ENCODE results near the gene EDA. TPM values are rescaled to one million over a fixed set of nuclear protein-coding genes. Genes with fewer than 3 reads are reported as not detected.
A peak's percentile ranks its signal among the peaks of the same experiment; 100 is the strongest.

EDA gene
- total RNA-seq, 1 experiment from 2014 or later, result 5.2 TPM

DNA sequence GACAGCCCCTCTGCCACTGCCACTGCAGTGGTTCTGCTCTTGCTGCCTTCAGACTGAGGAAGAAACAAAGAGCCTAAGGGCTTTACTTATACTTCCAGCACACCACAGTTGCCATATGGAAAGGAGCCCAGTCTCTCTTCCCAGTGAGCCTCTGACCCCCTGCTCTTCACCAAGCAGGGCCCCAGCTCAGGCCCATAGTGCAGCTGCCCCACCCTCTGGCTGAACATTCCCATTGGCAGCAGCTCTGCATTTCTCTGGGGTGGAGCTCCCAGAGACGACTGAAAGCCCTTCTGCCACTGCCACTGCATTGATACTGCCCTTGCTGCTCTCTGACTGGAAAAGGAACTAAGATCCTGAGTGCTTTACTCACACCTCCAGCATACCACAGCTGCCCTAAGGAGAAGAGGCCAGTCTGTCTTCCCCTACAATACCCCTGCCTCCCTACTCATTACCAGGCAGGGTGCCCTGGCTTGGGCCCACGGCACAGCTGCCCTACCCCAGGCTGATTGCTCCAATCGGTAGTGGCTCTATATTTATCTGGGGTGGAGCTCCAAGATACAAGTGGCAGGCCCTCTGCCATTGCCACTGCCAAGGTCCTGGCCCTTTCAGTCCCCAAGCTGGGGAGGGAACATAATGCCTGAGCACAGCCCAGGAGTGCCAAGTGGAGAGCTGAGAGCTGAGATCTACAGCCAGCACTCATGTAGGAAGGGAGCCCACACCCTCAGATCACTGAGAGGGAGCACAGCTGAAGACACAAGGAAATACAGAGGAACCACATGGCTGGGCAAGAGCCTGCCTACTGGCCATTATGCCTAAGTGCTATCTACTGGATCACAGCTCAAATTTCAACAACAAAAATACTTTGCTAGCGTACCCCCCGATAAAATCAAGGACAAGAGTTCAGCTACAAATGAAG is 397.8 kb downstream of the EDA start:
- no peak overlapping the region for H3K4me2 ChIP-seq (ENCODE audit: low read length)
- H3K27ac ChIP-seq (ENCODE audit: low read depth, low read length), result no peak overlapping the region
- TF ChIP-seq, protein P1, sequence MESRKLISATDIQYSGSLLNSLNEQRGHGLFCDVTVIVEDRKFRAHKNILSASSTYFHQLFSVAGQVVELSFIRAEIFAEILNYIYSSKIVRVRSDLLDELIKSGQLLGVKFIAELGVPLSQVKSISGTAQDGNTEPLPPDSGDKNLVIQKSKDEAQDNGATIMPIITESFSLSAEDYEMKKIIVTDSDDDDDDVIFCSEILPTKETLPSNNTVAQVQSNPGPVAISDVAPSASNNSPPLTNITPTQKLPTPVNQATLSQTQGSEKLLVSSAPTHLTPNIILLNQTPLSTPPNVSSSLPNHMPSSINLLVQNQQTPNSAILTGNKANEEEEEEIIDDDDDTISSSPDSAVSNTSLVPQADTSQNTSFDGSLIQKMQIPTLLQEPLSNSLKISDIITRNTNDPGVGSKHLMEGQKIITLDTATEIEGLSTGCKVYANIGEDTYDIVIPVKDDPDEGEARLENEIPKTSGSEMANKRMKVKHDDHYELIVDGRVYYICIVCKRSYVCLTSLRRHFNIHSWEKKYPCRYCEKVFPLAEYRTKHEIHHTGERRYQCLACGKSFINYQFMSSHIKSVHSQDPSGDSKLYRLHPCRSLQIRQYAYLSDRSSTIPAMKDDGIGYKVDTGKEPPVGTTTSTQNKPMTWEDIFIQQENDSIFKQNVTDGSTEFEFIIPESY (IDR thresholded peaks at IDR 0.05; ENCODE audit: extremely low read depth, insufficient replicate concordance, low read length), result no peak
- 0 out of 2 replicates have a peak, but pooled peaks have one; percentile 4 for TF ChIP-seq RAD21 (IDR thresholded peaks at IDR 0.05; ENCODE audit: low read depth)
- RAD21 ChIA-PET (ENCODE audit: low non-redundant PET in 1 of 2, low total read pairs in 2 of 2, uncharacterized antibody in 2 of 2, unreplicated experiment in 2 of 2), result no interaction called here
- no peak for ATAC-seq
- CTCF ChIA-PET, result no interaction called here
- no peaks in the 10 kb centered on the region for H4K20me1 ChIP-seq (ENCODE audit: insufficient read depth)
- no peaks in the 10 kb centered on the region for H3K79me2 ChIP-seq (ENCODE audit: insufficient read depth, low read length)
- no TSS peak for BruUV-seq (replicated peaks)
- no peaks in the 10 kb centered on the region for H3K9me2 ChIP-seq (ENCODE audit: insufficient read depth)
- POLR2A ChIA-PET, result no interaction called here
- no peaks in the 10 kb centered on the region for H3K27me3 ChIP-seq (ENCODE audit: insufficient read depth, low read length)
- no peak overlapping the region for H3K4me3 ChIP-seq (replicated peaks in 1 of 2; ENCODE audit: low read depth in 1 of 2, low read length in 2 of 2)
- intact Hi-C loops (cut with micrococcal nuclease), result no loop called here
- H3K9ac ChIP-seq (ENCODE audit: low read length), result no peak overlapping the region
- no peaks in the 10 kb centered on the region for H3K9me3 ChIP-seq (ENCODE audit: control insufficient read depth in 1 of 2, insufficient read depth in 1 of 2, low read depth in 1 of 2, low read length in 2 of 2)
- no peak overlapping the region for H2AFZ ChIP-seq (ENCODE audit: low read depth, low read length, poor library complexity, severe bottlenecking)
- no peak for DNase-seq (ENCODE audit: low read depth, low spot score)
- no peaks in the 10 kb centered on the region for H3K4me1 ChIP-seq (ENCODE audit: control insufficient read depth in 1 of 2, insufficient read depth in 2 of 2, low read length in 2 of 2)
- no peaks in the 10 kb centered on the region for H3K36me3 ChIP-seq (ENCODE audit: control insufficient read depth in 1 of 2, insufficient read depth in 2 of 2, low read length in 2 of 2)

DNA sequence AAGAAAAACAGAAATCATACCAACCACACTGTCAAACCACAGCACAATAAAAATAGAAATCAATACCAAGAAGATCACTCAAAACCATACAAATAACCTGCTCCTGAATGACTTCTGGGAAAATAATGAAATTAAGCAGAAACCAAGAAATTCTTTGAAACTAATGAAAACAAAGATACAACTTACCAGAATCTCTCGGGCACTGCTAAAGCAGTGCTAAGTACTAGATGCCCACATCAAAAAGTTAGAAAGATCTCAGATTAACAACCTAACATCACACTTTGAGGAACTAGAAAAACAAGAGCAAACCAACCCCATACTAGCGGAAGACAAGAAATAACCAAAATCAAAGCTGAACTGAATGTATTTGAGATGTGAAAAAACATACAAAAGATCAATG is 400.6 kb downstream of the EDA start:
- ChIA-PET CTCF (no interaction called here), RAD21 (ENCODE audit: low non-redundant PET in 1 of 2, low total read pairs in 2 of 2, uncharacterized antibody in 2 of 2, unreplicated experiment in 2 of 2) (no interaction called here), POLR2A (no interaction called here)
- no peaks in the 10 kb centered on the region for H3K9me3 ChIP-seq (ENCODE audit: control insufficient read depth in 1 of 2, insufficient read depth in 1 of 2, low read depth in 1 of 2, low read length in 2 of 2)
- H3K36me3 ChIP-seq (ENCODE audit: control insufficient read depth in 1 of 2, insufficient read depth in 2 of 2, low read length in 2 of 2), result no peaks in the 10 kb centered on the region
- no peak overlapping the region for H3K4me3 ChIP-seq (replicated peaks in 1 of 2; ENCODE audit: low read depth in 1 of 2, low read length in 2 of 2)
- H3K4me1 ChIP-seq (ENCODE audit: control insufficient read depth in 1 of 2, insufficient read depth in 2 of 2, low read length in 2 of 2), result no peaks in the 10 kb centered on the region
- no TSS peak for BruUV-seq (replicated peaks)
- no peaks in the 10 kb centered on the region for H3K9me2 ChIP-seq (ENCODE audit: insufficient read depth)
- intact Hi-C loops (cut with micrococcal nuclease), result no loop called here
- no peaks in the 10 kb centered on the region for H4K20me1 ChIP-seq (ENCODE audit: insufficient read depth)
- no peak for DNase-seq (ENCODE audit: low read depth, low spot score)
- H3K27ac ChIP-seq (ENCODE audit: low read depth, low read length), result no peak overlapping the region
- ATAC-seq, result no peak
- H3K4me2 ChIP-seq (ENCODE audit: low read length), result no peak overlapping the region
- H3K27me3 ChIP-seq (ENCODE audit: insufficient read depth, low read length), result no peaks in the 10 kb centered on the region
- no peak overlapping the region for H2AFZ ChIP-seq (ENCODE audit: low read depth, low read length, poor library complexity, severe bottlenecking)
- H3K79me2 ChIP-seq (ENCODE audit: insufficient read depth, low read length), result no peaks in the 10 kb centered on the region
- no peak overlapping the region for H3K9ac ChIP-seq (ENCODE audit: low read length)
- TF ChIP-seq, protein P2, sequence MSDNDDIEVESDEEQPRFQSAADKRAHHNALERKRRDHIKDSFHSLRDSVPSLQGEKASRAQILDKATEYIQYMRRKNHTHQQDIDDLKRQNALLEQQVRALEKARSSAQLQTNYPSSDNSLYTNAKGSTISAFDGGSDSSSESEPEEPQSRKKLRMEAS (IDR thresholded peaks at IDR 0.05), result no peak
- TF ChIP-seq, protein P3, sequence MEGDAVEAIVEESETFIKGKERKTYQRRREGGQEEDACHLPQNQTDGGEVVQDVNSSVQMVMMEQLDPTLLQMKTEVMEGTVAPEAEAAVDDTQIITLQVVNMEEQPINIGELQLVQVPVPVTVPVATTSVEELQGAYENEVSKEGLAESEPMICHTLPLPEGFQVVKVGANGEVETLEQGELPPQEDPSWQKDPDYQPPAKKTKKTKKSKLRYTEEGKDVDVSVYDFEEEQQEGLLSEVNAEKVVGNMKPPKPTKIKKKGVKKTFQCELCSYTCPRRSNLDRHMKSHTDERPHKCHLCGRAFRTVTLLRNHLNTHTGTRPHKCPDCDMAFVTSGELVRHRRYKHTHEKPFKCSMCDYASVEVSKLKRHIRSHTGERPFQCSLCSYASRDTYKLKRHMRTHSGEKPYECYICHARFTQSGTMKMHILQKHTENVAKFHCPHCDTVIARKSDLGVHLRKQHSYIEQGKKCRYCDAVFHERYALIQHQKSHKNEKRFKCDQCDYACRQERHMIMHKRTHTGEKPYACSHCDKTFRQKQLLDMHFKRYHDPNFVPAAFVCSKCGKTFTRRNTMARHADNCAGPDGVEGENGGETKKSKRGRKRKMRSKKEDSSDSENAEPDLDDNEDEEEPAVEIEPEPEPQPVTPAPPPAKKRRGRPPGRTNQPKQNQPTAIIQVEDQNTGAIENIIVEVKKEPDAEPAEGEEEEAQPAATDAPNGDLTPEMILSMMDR (IDR thresholded peaks at IDR 0.05 in 2 of 3, conservative IDR thresholded peaks at IDR 0.05 in 1 of 3; ENCODE audit: borderline replicate concordance in 1 of 3, insufficient read depth in 1 of 3, low read depth in 2 of 3, low read length in 2 of 3), result no peak
- TF ChIP-seq CBX3 (IDR thresholded peaks at IDR 0.05; ENCODE audit: low read depth) (no peak), JUND (IDR thresholded peaks at IDR 0.05) (no peak), EGR1 (IDR thresholded peaks at IDR 0.05; ENCODE audit: low read depth) (no peak), FOSL1 (IDR thresholded peaks at IDR 0.05; ENCODE audit: low read depth) (no peak), SIN3A (IDR thresholded peaks at IDR 0.05; ENCODE audit: low read depth) (no peak), SP1 (IDR thresholded peaks at IDR 0.05; ENCODE audit: low read depth) (no peak), POLR2AphosphoS5 (IDR thresholded peaks at IDR 0.05; ENCODE audit: low read depth, low read length) (no peak)
- TF ChIP-seq, protein P4, sequence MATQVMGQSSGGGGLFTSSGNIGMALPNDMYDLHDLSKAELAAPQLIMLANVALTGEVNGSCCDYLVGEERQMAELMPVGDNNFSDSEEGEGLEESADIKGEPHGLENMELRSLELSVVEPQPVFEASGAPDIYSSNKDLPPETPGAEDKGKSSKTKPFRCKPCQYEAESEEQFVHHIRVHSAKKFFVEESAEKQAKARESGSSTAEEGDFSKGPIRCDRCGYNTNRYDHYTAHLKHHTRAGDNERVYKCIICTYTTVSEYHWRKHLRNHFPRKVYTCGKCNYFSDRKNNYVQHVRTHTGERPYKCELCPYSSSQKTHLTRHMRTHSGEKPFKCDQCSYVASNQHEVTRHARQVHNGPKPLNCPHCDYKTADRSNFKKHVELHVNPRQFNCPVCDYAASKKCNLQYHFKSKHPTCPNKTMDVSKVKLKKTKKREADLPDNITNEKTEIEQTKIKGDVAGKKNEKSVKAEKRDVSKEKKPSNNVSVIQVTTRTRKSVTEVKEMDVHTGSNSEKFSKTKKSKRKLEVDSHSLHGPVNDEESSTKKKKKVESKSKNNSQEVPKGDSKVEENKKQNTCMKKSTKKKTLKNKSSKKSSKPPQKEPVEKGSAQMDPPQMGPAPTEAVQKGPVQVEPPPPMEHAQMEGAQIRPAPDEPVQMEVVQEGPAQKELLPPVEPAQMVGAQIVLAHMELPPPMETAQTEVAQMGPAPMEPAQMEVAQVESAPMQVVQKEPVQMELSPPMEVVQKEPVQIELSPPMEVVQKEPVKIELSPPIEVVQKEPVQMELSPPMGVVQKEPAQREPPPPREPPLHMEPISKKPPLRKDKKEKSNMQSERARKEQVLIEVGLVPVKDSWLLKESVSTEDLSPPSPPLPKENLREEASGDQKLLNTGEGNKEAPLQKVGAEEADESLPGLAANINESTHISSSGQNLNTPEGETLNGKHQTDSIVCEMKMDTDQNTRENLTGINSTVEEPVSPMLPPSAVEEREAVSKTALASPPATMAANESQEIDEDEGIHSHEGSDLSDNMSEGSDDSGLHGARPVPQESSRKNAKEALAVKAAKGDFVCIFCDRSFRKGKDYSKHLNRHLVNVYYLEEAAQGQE (IDR thresholded peaks at IDR 0.05; ENCODE audit: low read depth), result no peak
